DND-41 (cell line): ENCODE measurements around the gene THOP1.

Experiments used
- EZH2 ChIP-seq: IDR thresholded peaks from 3 replicates; pipeline ENCODE4 v1.6.1; 2012; ENCODE audit warnings: borderline replicate concordance, low read depth, mild to moderate bottlenecking, moderate library complexity, low read length, inconsistent platforms; ENCODE audit not compliant: severe bottlenecking
- TF ChIP-seq, protein P1 (sequence below): IDR thresholded peaks from 2 replicates; pipeline ENCODE4 v1.5.1; 2012; ENCODE audit warnings: borderline replicate concordance, low read length, moderate library complexity, mild to moderate bottlenecking; ENCODE audit not compliant: poor library complexity, severe bottlenecking; ENCODE audit errors: extremely low read depth

DNA sequence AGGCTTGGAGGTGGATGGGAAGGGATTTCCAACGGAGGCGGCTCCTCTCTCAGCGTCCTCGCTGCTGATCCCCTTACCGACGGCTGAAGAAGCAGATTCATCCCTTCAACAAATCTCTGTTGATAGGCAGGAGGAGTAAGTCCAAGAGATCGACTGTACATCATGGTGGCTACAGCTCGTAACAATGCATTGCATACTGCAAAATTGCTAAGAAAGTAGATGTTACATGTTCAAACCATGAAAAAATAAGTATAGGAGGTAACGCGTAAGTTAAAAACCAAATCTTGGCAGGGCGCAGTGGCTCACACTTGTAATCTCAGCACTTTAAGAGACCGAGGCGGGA is 45.0 kb upstream of the THOP1 start:
- TF ChIP-seq, protein P1, sequence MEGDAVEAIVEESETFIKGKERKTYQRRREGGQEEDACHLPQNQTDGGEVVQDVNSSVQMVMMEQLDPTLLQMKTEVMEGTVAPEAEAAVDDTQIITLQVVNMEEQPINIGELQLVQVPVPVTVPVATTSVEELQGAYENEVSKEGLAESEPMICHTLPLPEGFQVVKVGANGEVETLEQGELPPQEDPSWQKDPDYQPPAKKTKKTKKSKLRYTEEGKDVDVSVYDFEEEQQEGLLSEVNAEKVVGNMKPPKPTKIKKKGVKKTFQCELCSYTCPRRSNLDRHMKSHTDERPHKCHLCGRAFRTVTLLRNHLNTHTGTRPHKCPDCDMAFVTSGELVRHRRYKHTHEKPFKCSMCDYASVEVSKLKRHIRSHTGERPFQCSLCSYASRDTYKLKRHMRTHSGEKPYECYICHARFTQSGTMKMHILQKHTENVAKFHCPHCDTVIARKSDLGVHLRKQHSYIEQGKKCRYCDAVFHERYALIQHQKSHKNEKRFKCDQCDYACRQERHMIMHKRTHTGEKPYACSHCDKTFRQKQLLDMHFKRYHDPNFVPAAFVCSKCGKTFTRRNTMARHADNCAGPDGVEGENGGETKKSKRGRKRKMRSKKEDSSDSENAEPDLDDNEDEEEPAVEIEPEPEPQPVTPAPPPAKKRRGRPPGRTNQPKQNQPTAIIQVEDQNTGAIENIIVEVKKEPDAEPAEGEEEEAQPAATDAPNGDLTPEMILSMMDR: no peak
- no peak for TF ChIP-seq EZH2
